Panc1 (cell line): Measurements from ENCODE around the gene KAT6B.

ENCODE experiments used
- CTCF ChIP-seq: fragments of 450-650 bp; IDR thresholded peaks from 2 replicates; pipeline ENCODE4 v1.5.1; 2017; ENCODE audit warnings: mild to moderate bottlenecking
- POLR2AphosphoS5 ChIP-seq: IDR thresholded peaks from 2 replicates; pipeline ENCODE4 v1.6.1; 2012; ENCODE audit warnings: mild to moderate bottlenecking, low read depth, low read length, moderate library complexity
- REST ChIP-seq, 2 experiments: IDR thresholded peaks; 2 replicates each; pipeline ENCODE4 v1.6.1; 2011 to 2012; ENCODE audit warnings: low read depth in 2 of 2, control low read depth in 1 of 2, low read length in 1 of 2, mild to moderate bottlenecking in 1 of 2, moderate library complexity in 1 of 2; ENCODE audit not compliant: insufficient read depth in 1 of 2
- SIN3A ChIP-seq: IDR thresholded peaks from 2 replicates; pipeline ENCODE4 v1.6.1; 2012; ENCODE audit warnings: low read depth, mild to moderate bottlenecking, low read length, moderate library complexity, borderline replicate concordance; ENCODE audit not compliant: insufficient read depth
- TCF7L2 ChIP-seq: IDR thresholded peaks from 2 replicates; pipeline ENCODE4 v1.6.1; 2011; ENCODE audit warnings: mild to moderate bottlenecking, low read depth, low read length, inconsistent platforms

- TF ChIP-seq CTCF (no peak), REST (IDR thresholded peaks at IDR 0.05; ENCODE audit: insufficient read depth in 1 of 2, low read depth in 2 of 2, low read length in 1 of 2) (no peak), TCF7L2 (no peak), POLR2AphosphoS5 (no peak), SIN3A (no peak)
Observed at GRCh38 chr10:74912682-74913081, 86.3 kb downstream of the KAT6B start.
